Lung (tissue), 12 donors: ENCODE measurements around the gene DGKB. TPM values are rescaled to one million over a fixed set of nuclear protein-coding genes. Genes with fewer than 3 reads are reported as not detected.

ENCODE experiments used
- ATAC-seq: fragments of 200-7000 bp; cut with Tn5 transposase; one replicate; pipeline ENCODE4 v1.9.1; 2020; ENCODE audit warnings: moderate number of reproducible peaks; ENCODE audit not compliant: insufficient read depth, low FRiP score
- DNase-seq, 3 donors: peaks; one replicate each; pipeline ENCODE4 v3.0.0-alpha.2; 2013 to 2017
- H3K27ac ChIP-seq, 2 donors: one replicate each; pipeline ENCODE4 v1.5.1; 2013; ENCODE audit warnings: mild to moderate bottlenecking in 2 of 2, moderate library complexity in 2 of 2, control low read depth in 1 of 2, inconsistent platforms in 1 of 2, low read depth in 1 of 2, low read length in 1 of 2
- H3K27me3 ChIP-seq, 3 donors: one replicate each; pipeline ENCODE4 v1.5.1; 2013; ENCODE audit warnings: low read length in 2 of 3; ENCODE audit not compliant: control insufficient read depth in 3 of 3, insufficient read depth in 3 of 3
- H3K36me3 ChIP-seq, 4 donors: one replicate each; pipeline ENCODE4 v1.5.1; 2013; ENCODE audit warnings: low read length in 4 of 4, mild to moderate bottlenecking in 1 of 4, moderate library complexity in 1 of 4; ENCODE audit not compliant: control insufficient read depth in 4 of 4, insufficient read depth in 4 of 4
- H3K4me1 ChIP-seq, 5 donors: one replicate each; pipeline ENCODE4 v1.5.1; 2013; ENCODE audit warnings: low read length in 5 of 5, mild to moderate bottlenecking in 2 of 5, moderate library complexity in 1 of 5; ENCODE audit not compliant: control insufficient read depth in 5 of 5, insufficient read depth in 5 of 5
- H3K4me3 ChIP-seq: one replicate; pipeline ENCODE4 v1.5.1; 2013; ENCODE audit warnings: mild to moderate bottlenecking, control low read depth, moderate library complexity
- H3K9ac ChIP-seq, 2 donors: one replicate each; pipeline ENCODE4 v1.5.1; 2013; ENCODE audit warnings: low read length in 2 of 2, control low read depth in 1 of 2; ENCODE audit not compliant: insufficient read depth in 1 of 2
- H3K9me3 ChIP-seq, 4 donors: one replicate each; pipeline ENCODE4 v1.5.1; 2013; ENCODE audit warnings: low read length in 3 of 4, mild to moderate bottlenecking in 1 of 4, moderate library complexity in 1 of 4; ENCODE audit not compliant: control insufficient read depth in 4 of 4, insufficient read depth in 3 of 4
- CTCF ChIP-seq: IDR thresholded peaks from 2 replicates; pipeline ENCODE4 v1.5.1; 2012; ENCODE audit warnings: mild to moderate bottlenecking; ENCODE audit errors: control extremely low read depth, extremely low read depth
- WGBS, 2 donors: extraction: QIAGEN DNeasy Blood & Tissue Kit; methylation state at CpG; one replicate each; pipeline ENCODE4 v1.1.7; 2013; 5-methylcytosine and 5-hydroxymethylcytosine counted together
- polyA plus RNA-seq, 2 donors: library from polyadenylated mRNA; stranded (reverse); fragments of 200-250 nt; gene quantifications; one replicate each; pipeline ENCODE4 v1.2.1, GENCODE V29; 2013
- total RNA-seq, 2 donors: library from RNA; depleted of rRNA in 1 of 2; stranded (reverse); fragments of >200 nt in 1 of 2; gene quantifications; one replicate each; pipeline ENCODE4 v1.2.1, GENCODE V29; 2014 to 2021
- donor health status: control.
- donor health status: control.
- donor health status: Bipolar disorder and iron deficiency.
- donor health status: healthy.
- donor health status: DM: yes; HTN: yes; CAD: no.

DGKB gene
- total and polyA plus RNA-seq, 4 donors: under 0.01 to 0.57 (median 0.06) TPM; not detected in 1

GRCh38 chr7:14236834-14237233, 665.7 kb downstream of the DGKB start:
- TF ChIP-seq CTCF: no peak
- no peak overlapping the region for H3K9ac ChIP-seq
- H3K27me3 ChIP-seq: no peaks in the 10 kb centered on the region
- H3K4me3 ChIP-seq: no peak overlapping the region
- ATAC-seq (no peak), DNase-seq (no peak)
- no peak overlapping the region for H3K27ac ChIP-seq
- H3K4me1 ChIP-seq: peaks cover 0 to 2% (median 0%) of the 10 kb centered on the region in 5 donors
- no peaks in the 10 kb centered on the region for H3K9me3 ChIP-seq
- H3K36me3 ChIP-seq: no peaks in the 10 kb centered on the region
- 58 to 71% methylated on average over 3 of the region's 3 CpGs for WGBS, 2 donors

- H3K4me1 ChIP-seq: peaks cover 0 to 2% (median 0%) of the 10 kb centered on the region in 5 donors
- no peaks in the 10 kb centered on the region for H3K27me3 ChIP-seq
- WGBS, 2 donors: 77 to 89% methylated on average over 2 of the region's 2 CpGs
- no peaks in the 10 kb centered on the region for H3K9me3 ChIP-seq
- DNase-seq (no peak), ATAC-seq (no peak)
- H3K36me3 ChIP-seq: no peaks in the 10 kb centered on the region
- TF ChIP-seq CTCF: no peak
- no peak overlapping the region for H3K9ac ChIP-seq
- no peak overlapping the region for H3K4me3 ChIP-seq
- no peak overlapping the region for H3K27ac ChIP-seq
Observed at GRCh38 chr7:14235056-14235455, 667.5 kb downstream of the DGKB start.

- 64 to 72% methylated on average over 4 of the region's 4 CpGs for WGBS, 2 donors
- no peaks in the 10 kb centered on the region for H3K27me3 ChIP-seq
- H3K9ac ChIP-seq: no peak overlapping the region
- DNase-seq: no peak
- H3K27ac ChIP-seq: no peak overlapping the region
- no peak overlapping the region for H3K4me3 ChIP-seq
- no peaks in the 10 kb centered on the region for H3K9me3 ChIP-seq
- no peak for TF ChIP-seq CTCF
- peaks cover 0 to 2% (median 0%) of the 10 kb centered on the region in 5 donors for H3K4me1 ChIP-seq
- H3K36me3 ChIP-seq: no peaks in the 10 kb centered on the region
- ATAC-seq: no peak
Observed at GRCh38 chr7:14233868-14234369, 668.6 kb downstream of the DGKB start.
